HepG2 (cell line): ENCODE data around the gene PCBD2.

ENCODE experiments used
- ASH2L ChIP-seq: fragments of 300-600, 200-600 bp; sonication (generic); IDR thresholded peaks from 2 replicates; pipeline ENCODE4 v1.7.0; 2017; ENCODE audit warnings: low read depth, mild to moderate bottlenecking, moderate library complexity, mixed read lengths, low read length; ENCODE audit not compliant: insufficient read length
- HOXA3 ChIP-seq: sonication (generic); formaldehyde crosslinking; IDR thresholded peaks from 2 replicates; pipeline ENCODE4 v1.5.0; 2020; ENCODE audit warnings: missing genetic modification reagents
- POLR2AphosphoS5 ChIP-seq: IDR thresholded peaks from 2 replicates; pipeline ENCODE4 v1.6.1; 2012; ENCODE audit warnings: low read depth, low read length
- SMC3 ChIP-seq: IDR thresholded peaks from 2 replicates; pipeline ENCODE4 v1.6.1; 2011; ENCODE audit warnings: low read length, improper control_type of control experiment
- SRF ChIP-seq: IDR thresholded peaks from 2 replicates; pipeline ENCODE4 v1.6.1; 2011; ENCODE audit warnings: mild to moderate bottlenecking, low read depth, low read length, moderate library complexity
- ZNF256 ChIP-seq: sonication (generic); formaldehyde crosslinking; conservative IDR thresholded peaks from 2 replicates; pipeline ENCODE4 v1.4.0; 2020; ENCODE audit warnings: missing genetic modification reagents
- ZNF546 ChIP-seq: sonication (generic); formaldehyde crosslinking; conservative IDR thresholded peaks from 2 replicates; pipeline ENCODE4 v1.8.1; 2023; ENCODE audit warnings: mild to moderate bottlenecking, missing genetic modification reagents
- TF ChIP-seq, protein P1 (sequence below): IDR thresholded peaks from 2 replicates; pipeline ENCODE4 v1.6.1; 2016; ENCODE audit warnings: mild to moderate bottlenecking

DNA sequence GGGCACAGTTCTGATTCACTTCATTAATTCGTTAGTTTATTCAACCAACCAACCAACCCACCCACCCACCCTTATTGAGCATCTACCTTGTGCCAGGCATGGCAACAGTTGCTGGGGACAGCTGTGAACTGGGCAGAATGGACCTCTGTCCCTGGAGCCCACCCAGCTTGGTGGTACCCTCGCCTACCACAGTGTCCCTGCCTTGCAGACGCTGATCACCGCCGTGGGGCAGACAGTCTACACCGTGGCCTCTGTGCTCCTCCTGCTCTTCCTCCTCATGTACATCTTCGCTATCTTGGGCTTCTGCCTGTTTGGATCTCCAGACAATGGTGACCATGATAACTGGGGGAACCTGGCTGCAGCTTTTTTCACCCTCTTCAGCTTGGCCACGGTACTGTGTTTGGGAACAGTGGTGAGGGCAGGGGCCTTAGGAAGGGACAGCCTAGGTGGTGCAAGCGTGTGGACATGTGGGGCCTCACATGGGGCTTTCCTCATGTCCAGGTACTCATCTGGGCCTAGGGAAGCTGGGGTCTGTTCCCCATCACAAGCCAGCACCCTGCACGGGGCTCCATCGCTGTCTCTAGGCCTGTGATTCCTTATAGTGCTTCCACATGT lies 102.9 kb downstream of the PCBD2 start:
- no peak for TF ChIP-seq HOXA3 (CRISPR knock-in tag)
- TF ChIP-seq, protein P1, sequence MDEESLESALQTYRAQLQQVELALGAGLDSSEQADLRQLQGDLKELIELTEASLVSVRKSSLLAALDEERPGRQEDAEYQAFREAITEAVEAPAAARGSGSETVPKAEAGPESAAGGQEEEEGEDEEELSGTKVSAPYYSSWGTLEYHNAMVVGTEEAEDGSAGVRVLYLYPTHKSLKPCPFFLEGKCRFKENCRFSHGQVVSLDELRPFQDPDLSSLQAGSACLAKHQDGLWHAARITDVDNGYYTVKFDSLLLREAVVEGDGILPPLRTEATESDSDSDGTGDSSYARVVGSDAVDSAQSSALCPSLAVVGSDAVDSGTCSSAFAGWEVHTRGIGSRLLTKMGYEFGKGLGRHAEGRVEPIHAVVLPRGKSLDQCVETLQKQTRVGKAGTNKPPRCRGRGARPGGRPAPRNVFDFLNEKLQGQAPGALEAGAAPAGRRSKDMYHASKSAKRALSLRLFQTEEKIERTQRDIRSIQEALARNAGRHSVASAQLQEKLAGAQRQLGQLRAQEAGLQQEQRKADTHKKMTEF, result no peak
- no peak for TF ChIP-seq POLR2AphosphoS5
- TF ChIP-seq SRF, result no peak
- no peak for TF ChIP-seq ZNF546 (CRISPR knock-in tag)
- no peak for TF ChIP-seq ASH2L
- no peak for TF ChIP-seq ZNF256
- no peak for TF ChIP-seq SMC3
